AG10803 (cell line): ENCODE results near the gene COL23A1.
"Not testable (repeated sequence)": the region's sequence is repeated elsewhere in the genome, so short reads cannot be mapped to it uniquely, and the experiment has no call there.

ENCODE experiments used
- DNase-seq: peaks from one replicate; pipeline ENCODE4 v3.0.0; 2010; ENCODE audit warnings: low read depth
- H3K4me3 ChIP-seq: 2 replicates; pipeline ENCODE4 v1.5.1; 2011; ENCODE audit warnings: mild to moderate bottlenecking, low read length, control low read depth
- TF ChIP-seq, protein P1 (sequence below): conservative IDR thresholded peaks from 2 replicates; pipeline ENCODE4 v1.5.1; 2011; ENCODE audit warnings: mild to moderate bottlenecking, low read length, control low read depth, inconsistent platforms

The COL23A1 gene

DNA sequence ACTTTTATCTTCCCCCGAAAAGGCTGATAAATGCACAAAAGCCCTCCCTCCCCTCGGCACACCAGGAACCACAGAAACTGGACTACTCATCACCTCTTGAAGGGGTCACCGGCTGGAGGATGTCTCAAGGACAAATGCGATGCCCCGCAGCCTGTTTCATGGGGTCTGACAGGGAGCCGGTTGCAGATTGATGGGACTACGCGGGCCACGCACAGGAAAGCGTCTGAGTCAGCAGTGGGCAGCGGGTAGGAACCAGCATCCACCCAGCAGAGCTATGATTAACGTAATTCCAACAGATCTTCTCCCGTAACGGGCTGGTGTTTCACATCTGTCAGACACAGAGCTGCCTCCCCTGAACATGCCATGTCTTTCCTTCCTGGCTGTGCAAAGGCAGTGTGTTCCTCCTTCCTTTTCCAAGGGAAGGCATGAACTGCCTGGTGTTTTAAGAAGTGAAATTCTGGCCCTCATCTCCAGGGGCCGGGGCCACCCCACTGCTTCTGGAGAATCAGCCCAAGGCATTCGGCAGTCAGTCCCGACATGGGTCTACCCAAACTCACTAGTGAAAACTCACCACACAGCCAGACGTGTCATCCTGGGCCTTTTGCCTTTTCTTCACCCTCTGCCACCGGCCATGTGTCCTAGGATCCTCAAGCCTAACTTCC lies 213.1 kb downstream of the COL23A1 start:
- peak; percentile 14 for DNase-seq
- no peak overlapping the region for H3K4me3 ChIP-seq
- TF ChIP-seq, protein P1, sequence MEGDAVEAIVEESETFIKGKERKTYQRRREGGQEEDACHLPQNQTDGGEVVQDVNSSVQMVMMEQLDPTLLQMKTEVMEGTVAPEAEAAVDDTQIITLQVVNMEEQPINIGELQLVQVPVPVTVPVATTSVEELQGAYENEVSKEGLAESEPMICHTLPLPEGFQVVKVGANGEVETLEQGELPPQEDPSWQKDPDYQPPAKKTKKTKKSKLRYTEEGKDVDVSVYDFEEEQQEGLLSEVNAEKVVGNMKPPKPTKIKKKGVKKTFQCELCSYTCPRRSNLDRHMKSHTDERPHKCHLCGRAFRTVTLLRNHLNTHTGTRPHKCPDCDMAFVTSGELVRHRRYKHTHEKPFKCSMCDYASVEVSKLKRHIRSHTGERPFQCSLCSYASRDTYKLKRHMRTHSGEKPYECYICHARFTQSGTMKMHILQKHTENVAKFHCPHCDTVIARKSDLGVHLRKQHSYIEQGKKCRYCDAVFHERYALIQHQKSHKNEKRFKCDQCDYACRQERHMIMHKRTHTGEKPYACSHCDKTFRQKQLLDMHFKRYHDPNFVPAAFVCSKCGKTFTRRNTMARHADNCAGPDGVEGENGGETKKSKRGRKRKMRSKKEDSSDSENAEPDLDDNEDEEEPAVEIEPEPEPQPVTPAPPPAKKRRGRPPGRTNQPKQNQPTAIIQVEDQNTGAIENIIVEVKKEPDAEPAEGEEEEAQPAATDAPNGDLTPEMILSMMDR = no peak

DNA sequence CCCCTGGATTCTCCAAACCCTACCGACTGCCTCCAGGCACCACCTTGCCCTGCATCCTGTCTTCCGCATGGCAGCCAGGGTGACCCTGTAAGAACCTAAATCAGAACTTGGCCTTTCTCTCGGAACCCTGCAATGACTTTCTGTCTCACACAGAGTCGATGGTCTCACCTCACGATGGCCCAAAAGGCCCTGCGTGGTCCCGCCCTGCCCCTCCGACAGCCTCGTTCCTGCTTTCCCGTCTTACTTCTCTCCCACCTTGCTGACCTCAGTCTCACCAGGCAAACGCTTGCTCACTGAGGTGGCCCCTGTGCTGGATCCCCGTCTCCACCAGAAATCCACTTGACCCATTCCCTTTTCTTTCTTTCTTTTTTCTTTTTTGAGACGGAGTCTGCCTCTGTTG lies 214.8 kb downstream of the COL23A1 start:
- DNase-seq = no peak
- TF ChIP-seq, protein P1 = no peak
- no peak overlapping the region for H3K4me3 ChIP-seq

DNA sequence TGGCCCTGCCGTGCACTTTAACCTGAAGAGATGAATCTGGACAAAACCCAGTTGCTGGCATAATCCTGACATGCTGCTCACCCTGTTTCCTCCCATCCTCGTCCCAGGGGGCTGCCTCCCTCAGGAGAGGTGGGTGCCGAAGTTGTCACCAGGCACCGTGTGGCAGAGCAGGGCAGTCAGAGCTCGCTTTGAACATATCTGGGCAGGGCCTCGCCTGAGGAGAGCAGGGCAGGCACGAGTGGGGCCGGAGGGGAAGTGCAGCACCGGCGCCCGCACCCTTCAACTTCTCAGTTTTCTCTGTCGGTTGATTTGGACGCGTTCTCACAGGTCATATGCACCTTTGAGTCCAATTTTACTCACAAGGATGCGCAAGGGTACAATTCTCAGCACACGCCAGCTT lies 216.5 kb downstream of the COL23A1 start:
- TF ChIP-seq, protein P1 = no peak
- no peak for DNase-seq
- H3K4me3 ChIP-seq = no peak overlapping the region

DNA sequence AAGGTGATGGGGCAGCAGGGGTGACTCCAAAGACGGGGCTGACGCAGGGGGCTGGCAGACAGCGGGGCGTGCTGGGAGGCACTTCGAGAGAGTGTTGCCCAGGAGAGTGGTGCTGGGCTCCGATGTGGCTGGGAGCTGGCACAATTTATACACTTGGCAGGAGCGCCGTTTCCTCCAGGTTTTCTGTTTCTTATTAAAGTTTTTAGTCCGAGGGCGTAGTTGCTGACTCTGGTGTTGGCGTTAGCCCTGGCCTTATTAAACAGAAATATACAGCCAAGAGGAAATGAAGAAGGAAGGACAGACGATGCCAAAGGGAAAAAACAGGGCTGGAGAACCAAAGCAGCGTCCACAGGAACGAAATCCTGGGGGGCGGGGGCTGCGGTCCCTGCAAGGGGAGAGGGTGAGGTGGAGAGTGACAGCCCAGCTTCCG lies 218.0 kb downstream of the COL23A1 start:
- TF ChIP-seq, protein P1 = no peak
- H3K4me3 ChIP-seq = no peak overlapping the region; the same call in 1 of the 2 replicates
- DNase-seq = peak; percentile 20

DNA sequence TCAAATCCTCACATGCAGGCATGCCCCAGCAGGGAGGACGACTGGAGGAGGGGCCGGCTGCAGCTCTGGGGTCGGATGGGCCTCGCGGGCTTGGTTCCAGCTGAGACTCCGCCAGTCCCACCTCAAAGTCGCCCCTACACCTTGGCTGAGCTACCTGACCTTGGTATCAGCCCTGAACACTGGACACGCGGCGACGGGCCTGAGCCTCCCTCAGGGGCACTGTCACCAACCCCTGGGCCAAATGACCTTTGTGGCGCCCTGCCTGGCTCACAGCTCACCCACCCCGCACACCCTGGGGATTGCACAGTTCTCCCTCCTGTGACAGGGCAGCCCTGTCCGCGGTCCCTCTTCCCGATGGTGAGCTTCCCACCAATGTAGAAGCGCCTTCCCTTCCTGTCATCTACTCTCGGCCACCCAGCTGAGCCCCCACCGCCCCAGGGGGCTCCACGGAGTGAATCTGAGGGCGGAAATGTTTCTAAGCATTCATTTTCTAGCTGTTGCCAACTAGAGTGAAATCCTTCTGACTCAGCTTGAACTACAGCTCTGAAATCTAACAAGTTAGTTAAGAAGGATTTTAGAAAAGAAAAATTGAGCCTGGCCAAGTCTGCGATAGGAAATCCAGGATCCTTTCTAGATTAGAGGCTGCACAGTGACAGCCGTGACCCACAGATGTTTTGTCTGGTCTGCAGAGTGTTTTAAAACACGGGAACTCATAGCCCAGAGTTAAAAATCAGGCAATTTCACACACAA lies 218.7 kb downstream of the COL23A1 start:
- TF ChIP-seq, protein P1 = no peak
- no peak overlapping the region; the same call in 1 of the 2 replicates for H3K4me3 ChIP-seq
- peak; percentile 25 for DNase-seq

DNA sequence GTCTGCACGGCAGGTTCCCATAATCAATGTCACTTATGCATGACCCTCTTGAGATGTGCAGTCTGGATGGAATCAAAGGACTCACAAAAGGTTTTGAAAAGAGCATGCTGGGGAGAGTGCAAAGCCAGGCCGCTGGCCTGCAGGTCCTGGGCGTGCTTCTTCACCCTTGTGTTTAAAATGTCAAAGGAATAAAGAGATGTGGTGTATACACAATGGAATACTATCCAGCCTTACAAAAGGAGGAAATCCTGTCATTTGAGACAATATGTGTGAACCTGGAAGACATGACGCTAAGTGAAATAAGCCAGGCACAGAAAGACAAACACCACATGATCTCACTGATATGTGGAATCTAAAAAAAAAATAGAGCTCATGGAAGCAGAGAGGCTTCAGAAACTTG lies 220.1 kb downstream of the COL23A1 start:
- H3K4me3 ChIP-seq = no peak overlapping the region
- DNase-seq = no peak
- TF ChIP-seq, protein P1 = no peak

DNA sequence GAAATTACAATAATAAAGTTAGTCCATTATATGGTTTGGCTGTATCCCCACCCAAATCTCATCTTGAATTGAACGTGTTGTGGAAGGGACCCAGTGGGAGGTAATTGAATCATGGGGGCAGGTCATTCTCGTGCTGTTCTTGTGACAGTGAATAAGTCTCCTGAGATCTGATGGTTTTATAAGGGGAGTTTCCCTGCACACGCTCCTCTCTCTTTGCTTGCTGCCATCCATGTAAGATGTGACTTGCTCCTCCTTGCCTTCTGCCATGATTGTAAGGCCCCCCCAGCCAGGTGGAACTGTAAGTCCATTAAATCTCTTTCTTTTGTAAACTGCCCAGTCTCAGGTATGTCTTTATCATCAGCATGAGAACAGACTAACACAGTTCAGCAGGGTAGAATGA lies 220.7 kb downstream of the COL23A1 start:
- not testable (repeated sequence) for H3K4me3 ChIP-seq, DNase-seq
